Testis (tissue), 5 donors: ENCODE measurements around the gene SPOUT1. TPM values are rescaled to one million over a fixed set of nuclear protein-coding genes. Genes with fewer than 3 reads are reported as not detected.
"Not testable (repeated sequence)": the region's sequence is repeated elsewhere in the genome, so short reads cannot be mapped to it uniquely, and the experiment has no call there.

Experiments used
- DNase-seq: peaks from one replicate; pipeline ENCODE4 v3.0.0-alpha.2; 2019
- H3K27ac ChIP-seq, 2 donors: fragments of 200-600 bp; sonication (generic); one replicate each; pipeline ENCODE4 v1.5.1; 2019
- H3K27me3 ChIP-seq: fragments of 200-600 bp; sonication (generic); one replicate; pipeline ENCODE4 v1.5.1; 2019
- H3K36me3 ChIP-seq: fragments of 200-600 bp; sonication (generic); one replicate; pipeline ENCODE4 v1.5.1; 2017; ENCODE audit warnings: low read depth; ENCODE audit errors: missing control alignments
- H3K4me1 ChIP-seq: fragments of 200-600 bp; sonication (generic); one replicate; pipeline ENCODE4 v1.5.1; 2019
- H3K4me3 ChIP-seq, 2 donors: fragments of 200-600 bp; sonication (generic); one replicate each; pipeline ENCODE4 v1.5.1; 2017 to 2019
- H3K9me3 ChIP-seq: fragments of 200-600 bp; sonication (generic); one replicate; pipeline ENCODE4 v1.5.1; 2017
- CTCF ChIP-seq, 3 experiments: fragments of 450-650 bp in 2 of 3; fragments of 200-600 bp in 1 of 3; sonication (generic) in 1 of 3; IDR thresholded peaks; one replicate each; pipeline ENCODE4 v1.5.1; 2016 to 2019; ENCODE audit warnings: antibody characterized with exemption in 3 of 3, mild to moderate bottlenecking in 2 of 3, moderate library complexity in 1 of 3
- POLR2A ChIP-seq: fragments of 450-650 bp; IDR thresholded peaks from one replicate; pipeline ENCODE4 v1.6.1; 2017; ENCODE audit warnings: antibody characterized with exemption, mild to moderate bottlenecking, moderate library complexity
- WGBS, 2 donors: methylation state at CpG; one replicate each; pipeline ENCODE4 v1.1.5; 2018; 5-methylcytosine and 5-hydroxymethylcytosine counted together
- intact Hi-C: fragments of 100-400 bp; cut with DNase I; formaldehyde crosslinking; loops from one replicate; pipeline ENCODE4 v1.15.1; 2023; ENCODE audit warnings: low total_unique reads
- long read RNA-seq, 2 donors: transcript quantifications; one replicate each; lab custom pipeline, GENCODE V29; 2026
- polyA plus RNA-seq: library from polyadenylated mRNA; stranded (reverse); fragments of 350-450 nt; fragmentation: Illumina TruSeq; extraction: RNeasy Lipid Tissue Mini Kit (QIAGEN cat#74804); gene quantifications from one replicate; pipeline ENCODE4 v1.2.3, GENCODE V29; 2014; ENCODE audit warnings: low read depth, low replicate concordance; ENCODE audit not compliant: insufficient read depth
- total RNA-seq, 2 donors: library from RNA; depleted of rRNA; stranded (reverse); fragments of >200 nt; gene quantifications; one replicate each; pipeline ENCODE4 v1.2.3, GENCODE V29; 2016

Gene SPOUT1
- total RNA-seq (10 to 100 TPM; 34.0 to 43.2 TPM), polyA plus RNA-seq (14.4 TPM)
- long read RNA-seq, donor 1, full-length matches to known transcripts = 5 of 5 reads
- long read RNA-seq, donor 1, partial matches to known transcripts = 0 of 5 reads
- long read RNA-seq, donor 1, other reads (novel, unspliced or antisense) = 0 of 5 reads
- long read RNA-seq, donor 2, full-length matches to known transcripts = 6 of 6 reads
- long read RNA-seq, donor 2, partial matches to known transcripts = 0 of 6 reads
- long read RNA-seq, donor 2, other reads (novel, unspliced or antisense) = 0 of 6 reads

GRCh38 chr9:128829477-128830251 lies at the start of gene SPOUT1:
SPOUT1 (minus strand) TSS chr9:128829794; CDS start chr9:128829780, 14 bp downstream.
- no peaks in the 10 kb centered on the region for H3K27me3 ChIP-seq
- H3K36me3 ChIP-seq = no peaks in the 10 kb centered on the region
- TF ChIP-seq POLR2A = no peak
- no peak for TF ChIP-seq CTCF (IDR thresholded peaks at IDR 0.05)
- H3K4me3 ChIP-seq = peak within 1 kb of the TSS; percentile 74 to 89
- H3K27ac ChIP-seq = peak within 1 kb of the TSS; percentile 48 to 53
- peaks cover 8% of the 10 kb centered on the region for H3K4me1 ChIP-seq
- H3K9me3 ChIP-seq = no peaks in the 10 kb centered on the region
- intact Hi-C loops = no loop called here
- DNase-seq = peak; percentile 96
- WGBS, 2 donors = 0 to 1% methylated on average over 15 to 56 of the region's 56 CpGs

GRCh38 chr9:128877852-128878251 lies 48.3 kb upstream of the SPOUT1 start:
- H3K4me3 ChIP-seq = no peak overlapping the region
- no peaks in the 10 kb centered on the region for H3K27me3 ChIP-seq
- intact Hi-C loops = no loop called here
- DNase-seq = no peak
- WGBS, 2 donors = 84 to 90% methylated on average over 5 of the region's 5 CpGs
- TF ChIP-seq POLR2A (no peak), CTCF (IDR thresholded peaks at IDR 0.05) (no peak)
- H3K9me3 ChIP-seq = no peaks in the 10 kb centered on the region
- H3K36me3 ChIP-seq = no peaks in the 10 kb centered on the region
- no peak overlapping the region for H3K27ac ChIP-seq
- H3K4me1 ChIP-seq = peaks cover 16% of the 10 kb centered on the region

- H3K36me3 ChIP-seq, intact Hi-C loops, H3K27ac ChIP-seq, H3K9me3 ChIP-seq, DNase-seq, H3K4me3 ChIP-seq, H3K27me3 ChIP-seq, H3K4me1 ChIP-seq: not testable (repeated sequence)
- WGBS, 2 donors = 86% methylated on average over 7 of the region's 7 CpGs
These were observed 41.3 kb upstream of the SPOUT1 start for GRCh38 chr9:128870941-128871265.

DNA sequence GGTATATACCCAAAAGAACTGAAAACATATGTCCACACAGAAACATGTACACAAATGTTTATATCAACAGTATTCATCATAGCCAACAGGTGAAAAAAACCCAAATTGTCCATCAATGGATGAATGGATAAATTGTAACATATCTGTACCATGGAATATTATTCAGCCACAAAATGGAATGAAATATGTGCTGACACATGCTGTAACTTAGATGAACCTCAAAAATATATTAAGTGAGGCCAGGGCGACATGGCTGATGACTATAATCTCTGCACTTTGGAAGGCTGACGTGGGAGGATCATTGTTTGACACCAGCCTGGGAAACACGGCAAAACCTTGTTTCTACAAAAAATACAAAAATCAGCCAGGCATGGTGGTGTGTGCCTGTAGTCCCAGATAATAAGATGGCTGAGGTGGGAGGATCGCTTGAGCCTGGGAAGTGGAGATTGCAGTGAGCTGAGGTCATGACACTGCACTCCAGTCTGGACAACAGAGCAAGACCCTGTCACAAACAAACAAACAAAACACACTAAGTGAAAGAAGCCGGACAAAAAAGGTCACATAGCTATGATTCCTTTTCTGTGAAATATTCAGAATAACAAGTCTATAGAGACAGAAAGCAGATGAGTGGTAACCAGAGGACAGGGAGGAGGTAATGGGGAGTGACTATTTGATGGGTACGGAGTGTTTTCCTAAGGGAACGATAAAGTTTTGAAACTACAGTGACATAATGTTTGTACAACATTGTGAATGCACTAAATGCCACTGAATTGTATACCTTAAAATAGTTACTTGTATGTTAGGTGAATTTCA lies 40.7 kb upstream of the SPOUT1 start:
- TF ChIP-seq CTCF (IDR thresholded peaks at IDR 0.05) (no peak), POLR2A (no peak)
- Histone ChIP-seq H3K4me1 (no peaks in the 10 kb centered on the region), H3K4me3 (no peak overlapping the region), H3K27me3 (no peaks in the 10 kb centered on the region), H3K36me3 (no peaks in the 10 kb centered on the region), H3K9me3 (no peaks in the 10 kb centered on the region), H3K27ac (no peak overlapping the region)
- 68 to 82% methylated on average over 7 of the region's 7 CpGs for WGBS, 2 donors
- intact Hi-C loops = no loop called here
- DNase-seq = no peak

- DNase-seq = peak; percentile 75
- peaks cover 11% of the 10 kb centered on the region for H3K4me1 ChIP-seq
- H3K9me3 ChIP-seq = no peaks in the 10 kb centered on the region
- no peaks in the 10 kb centered on the region for H3K27me3 ChIP-seq
- intact Hi-C loops = loop anchor here (5.0 kb wide), 2 partner anchors 64 to 79 kb away; no protein-coding TSS in a partner anchor
- H3K4me3 ChIP-seq = no peak overlapping the region
- TF ChIP-seq POLR2A (no peak), CTCF (IDR thresholded peaks at IDR 0.05) (peak; percentile 94 to 99 (median 94))
- H3K27ac ChIP-seq = no peak overlapping the region
- 36 to 44% methylated on average over 8 to 10 of the region's 10 CpGs for WGBS, 2 donors
- no peaks in the 10 kb centered on the region for H3K36me3 ChIP-seq
These were observed 34.1 kb upstream of the SPOUT1 start for GRCh38 chr9:128863647-128864046.
